Measurements from ENCODE around the gene PDGFRB. TPM values are rescaled to one million over a fixed set of nuclear protein-coding genes. Genes with fewer than 3 reads are reported as not detected.

Gene PDGFRB
- total RNA-seq, 4 donors from 2014 or later, result 126 to 366 (median 149) TPM

- TF ChIP-seq, protein P1, sequence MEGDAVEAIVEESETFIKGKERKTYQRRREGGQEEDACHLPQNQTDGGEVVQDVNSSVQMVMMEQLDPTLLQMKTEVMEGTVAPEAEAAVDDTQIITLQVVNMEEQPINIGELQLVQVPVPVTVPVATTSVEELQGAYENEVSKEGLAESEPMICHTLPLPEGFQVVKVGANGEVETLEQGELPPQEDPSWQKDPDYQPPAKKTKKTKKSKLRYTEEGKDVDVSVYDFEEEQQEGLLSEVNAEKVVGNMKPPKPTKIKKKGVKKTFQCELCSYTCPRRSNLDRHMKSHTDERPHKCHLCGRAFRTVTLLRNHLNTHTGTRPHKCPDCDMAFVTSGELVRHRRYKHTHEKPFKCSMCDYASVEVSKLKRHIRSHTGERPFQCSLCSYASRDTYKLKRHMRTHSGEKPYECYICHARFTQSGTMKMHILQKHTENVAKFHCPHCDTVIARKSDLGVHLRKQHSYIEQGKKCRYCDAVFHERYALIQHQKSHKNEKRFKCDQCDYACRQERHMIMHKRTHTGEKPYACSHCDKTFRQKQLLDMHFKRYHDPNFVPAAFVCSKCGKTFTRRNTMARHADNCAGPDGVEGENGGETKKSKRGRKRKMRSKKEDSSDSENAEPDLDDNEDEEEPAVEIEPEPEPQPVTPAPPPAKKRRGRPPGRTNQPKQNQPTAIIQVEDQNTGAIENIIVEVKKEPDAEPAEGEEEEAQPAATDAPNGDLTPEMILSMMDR (IDR thresholded peaks at IDR 0.05), result no peak
- DNase-seq (ENCODE audit: low spot score) (no peak), ATAC-seq (ENCODE audit: low FRiP score) (no peak)
Observed at GRCh38 chr5:150137997-150138396, 17.6 kb downstream of the PDGFRB start.

GRCh38 chr5:150137168-150137957, 18.3 kb downstream of the PDGFRB start:
- DNase-seq (ENCODE audit: low spot score) (no peak), ATAC-seq (ENCODE audit: low FRiP score) (no peak)
- TF ChIP-seq, protein P1 (IDR thresholded peaks at IDR 0.05), result no peak

GRCh38 chr5:150136305-150137167, 19.1 kb downstream of the PDGFRB start:
- TF ChIP-seq, protein P1 (IDR thresholded peaks at IDR 0.05), result no peak
- ATAC-seq (ENCODE audit: low FRiP score) (no peak), DNase-seq (ENCODE audit: low spot score) (no peak)

DNA sequence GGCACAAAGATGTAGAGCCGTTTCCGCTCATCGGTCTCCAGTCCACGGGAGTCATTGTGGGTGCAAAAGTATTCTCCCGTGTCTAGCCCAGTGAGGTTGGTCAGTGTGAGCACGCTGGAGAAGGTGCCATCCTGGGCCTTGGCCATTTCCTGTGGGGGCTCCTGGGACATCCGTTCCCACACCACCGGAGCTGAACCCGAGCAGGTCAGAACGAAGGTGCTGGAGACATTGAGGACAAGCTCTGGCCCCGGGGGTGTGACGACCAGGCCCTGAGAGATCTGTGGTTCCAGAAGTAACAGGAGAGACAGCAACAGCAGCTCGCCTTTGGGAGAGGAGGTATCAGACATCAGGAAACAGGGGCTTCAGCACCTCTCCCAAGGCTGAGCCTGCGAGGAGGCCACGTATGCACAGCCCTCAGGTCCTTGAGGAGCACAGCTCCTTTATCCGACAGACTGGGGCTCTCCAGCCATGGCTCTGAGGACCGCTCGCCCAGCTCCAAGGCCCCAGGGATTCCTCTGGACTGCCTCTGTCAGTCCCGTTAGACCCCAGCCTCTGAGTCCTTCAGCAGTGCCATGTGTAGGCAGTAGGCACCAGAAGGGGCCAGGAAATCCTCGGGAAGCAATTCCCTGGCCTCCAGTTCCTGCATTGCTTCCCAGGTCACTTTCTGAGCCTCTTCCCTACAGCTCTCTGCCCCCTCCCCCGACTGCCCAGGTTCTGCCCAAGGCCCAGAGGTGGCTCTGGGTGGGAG, 19.9 kb downstream of the PDGFRB start:
- ATAC-seq (ENCODE audit: low FRiP score), result no peak
- no peak for DNase-seq (ENCODE audit: low spot score)
- TF ChIP-seq, protein P1 (IDR thresholded peaks at IDR 0.05), result no peak

- ATAC-seq (ENCODE audit: low FRiP score) (no peak), DNase-seq (ENCODE audit: low spot score) (no peak)
- TF ChIP-seq, protein P1 (IDR thresholded peaks at IDR 0.05), result no peak
Observed at GRCh38 chr5:150134198-150134588, 21.5 kb downstream of the PDGFRB start.

- TF ChIP-seq, protein P1 (IDR thresholded peaks at IDR 0.05), result no peak
- DNase-seq (ENCODE audit: low spot score) (no peak), ATAC-seq (ENCODE audit: low FRiP score) (no peak)
Observed at GRCh38 chr5:150133581-150134197, 22.0 kb downstream of the PDGFRB start.
